ENCODE measurements around the gene ANO3.

- TF ChIP-seq CTCF (IDR thresholded peaks at IDR 0.05) (no peak), POLR2A (IDR thresholded peaks at IDR 0.05) (no peak)
Measured at GRCh38 chr11:26465274-26465673, 133.3 kb downstream of the ANO3 start.

Measured in right lobe of liver (tissue), 4 donors.